Fibroblast of the conjunctiva (primary cell): ENCODE data around the gene HOXA7.

Experiments
- DNase-seq: peaks from one replicate; pipeline ENCODE4 v3.0.0-alpha.2; 2010; ENCODE audit warnings: low read depth

The HOXA7 gene

DNA sequence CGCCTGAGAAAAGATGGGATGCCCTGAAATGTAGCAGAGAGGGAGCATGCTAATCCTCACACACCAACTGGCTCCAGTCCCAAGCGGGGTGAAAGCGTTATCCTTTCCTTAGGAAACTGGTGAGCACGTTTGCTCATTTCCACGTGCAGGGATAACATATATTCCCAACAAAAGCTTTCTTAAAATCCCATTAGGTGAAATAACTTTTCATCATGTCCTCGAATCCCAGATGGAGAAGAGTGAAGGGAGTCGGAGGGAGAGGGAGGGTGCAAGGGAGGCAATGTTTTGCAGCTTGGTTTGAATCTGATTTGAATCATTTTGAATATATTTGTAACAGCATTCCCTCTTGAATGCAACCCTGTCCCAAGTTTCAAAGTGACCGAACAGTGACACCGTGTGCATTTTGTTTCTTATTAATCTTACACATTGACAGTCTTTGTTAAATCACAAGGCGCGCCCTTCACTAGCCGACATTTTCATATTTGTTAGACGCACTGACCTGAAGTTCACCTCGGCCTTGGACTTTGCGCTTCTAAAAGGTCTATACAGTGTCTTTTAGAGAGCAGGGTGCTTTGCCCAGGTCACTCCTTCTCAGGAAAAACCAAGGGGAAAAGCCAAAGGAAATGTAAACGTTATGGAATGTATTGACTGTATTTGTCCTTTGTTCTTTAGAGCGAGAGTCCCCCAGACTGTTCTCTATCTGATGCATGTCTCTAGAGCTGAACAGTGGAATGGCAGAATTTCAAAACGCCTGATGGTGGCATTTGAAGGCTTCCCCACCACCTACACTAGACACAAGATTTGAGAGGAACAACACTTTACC is 22.9 kb downstream of the HOXA7 start:
- no peak for DNase-seq

DNA sequence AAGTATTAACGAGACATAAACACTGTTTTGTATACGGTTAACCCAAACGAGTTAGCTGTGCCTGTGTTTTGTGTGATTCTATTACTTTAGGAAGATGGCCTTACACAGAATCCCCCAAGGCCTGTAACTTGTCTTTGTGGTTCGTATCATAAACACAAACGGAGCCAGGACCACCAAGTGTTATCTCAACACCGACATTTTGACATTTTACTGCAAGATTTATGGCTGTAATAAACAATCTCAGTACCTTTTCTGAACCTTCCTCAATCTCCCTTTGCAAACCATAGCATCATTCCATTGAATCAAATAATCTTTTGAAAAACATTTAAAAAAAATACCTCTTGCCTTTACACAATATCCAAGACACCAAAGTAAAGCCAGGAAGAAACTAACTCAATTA is 23.5 kb downstream of the HOXA7 start:
- DNase-seq, result no peak

DNA sequence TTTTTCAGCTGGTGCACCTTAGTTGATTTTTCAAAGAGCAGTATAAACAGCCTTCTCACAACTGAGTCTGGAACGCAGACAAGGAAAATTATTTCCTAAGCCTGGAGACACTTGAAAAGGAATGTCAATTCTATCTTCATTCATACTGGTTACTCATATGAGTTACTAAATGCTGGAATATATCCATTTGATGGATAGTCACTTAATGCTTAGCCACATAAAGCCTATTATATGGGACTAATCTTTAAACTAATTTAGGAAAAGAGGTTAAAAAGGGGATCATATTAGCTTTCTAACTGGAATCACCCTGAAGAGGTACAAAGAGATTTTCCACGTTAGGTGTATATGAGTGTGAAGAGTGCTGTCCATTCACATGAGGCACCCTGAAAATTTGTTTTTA is 24.3 kb downstream of the HOXA7 start:
- no peak for DNase-seq

DNA sequence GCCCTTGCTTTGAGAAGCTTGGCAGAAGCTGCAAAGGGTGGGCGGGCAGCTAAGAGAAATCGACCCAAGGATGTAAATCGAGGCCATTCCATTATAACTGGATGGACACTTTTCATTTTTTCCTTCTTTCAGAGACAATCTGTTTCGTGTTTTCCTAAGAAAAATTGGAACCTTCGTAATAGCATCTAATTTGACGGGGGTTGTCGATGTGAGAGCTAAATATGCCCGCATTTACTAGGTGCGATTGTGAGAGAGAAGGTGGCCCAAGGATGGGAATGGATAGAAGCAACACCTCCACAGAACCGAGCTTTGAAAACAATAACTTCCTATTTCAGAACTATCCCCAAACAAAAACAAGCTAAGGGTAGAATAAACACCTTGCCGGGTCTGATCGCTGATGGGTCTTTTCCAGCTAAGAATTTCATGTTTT is 25.1 kb downstream of the HOXA7 start:
- DNase-seq, result no peak

DNA sequence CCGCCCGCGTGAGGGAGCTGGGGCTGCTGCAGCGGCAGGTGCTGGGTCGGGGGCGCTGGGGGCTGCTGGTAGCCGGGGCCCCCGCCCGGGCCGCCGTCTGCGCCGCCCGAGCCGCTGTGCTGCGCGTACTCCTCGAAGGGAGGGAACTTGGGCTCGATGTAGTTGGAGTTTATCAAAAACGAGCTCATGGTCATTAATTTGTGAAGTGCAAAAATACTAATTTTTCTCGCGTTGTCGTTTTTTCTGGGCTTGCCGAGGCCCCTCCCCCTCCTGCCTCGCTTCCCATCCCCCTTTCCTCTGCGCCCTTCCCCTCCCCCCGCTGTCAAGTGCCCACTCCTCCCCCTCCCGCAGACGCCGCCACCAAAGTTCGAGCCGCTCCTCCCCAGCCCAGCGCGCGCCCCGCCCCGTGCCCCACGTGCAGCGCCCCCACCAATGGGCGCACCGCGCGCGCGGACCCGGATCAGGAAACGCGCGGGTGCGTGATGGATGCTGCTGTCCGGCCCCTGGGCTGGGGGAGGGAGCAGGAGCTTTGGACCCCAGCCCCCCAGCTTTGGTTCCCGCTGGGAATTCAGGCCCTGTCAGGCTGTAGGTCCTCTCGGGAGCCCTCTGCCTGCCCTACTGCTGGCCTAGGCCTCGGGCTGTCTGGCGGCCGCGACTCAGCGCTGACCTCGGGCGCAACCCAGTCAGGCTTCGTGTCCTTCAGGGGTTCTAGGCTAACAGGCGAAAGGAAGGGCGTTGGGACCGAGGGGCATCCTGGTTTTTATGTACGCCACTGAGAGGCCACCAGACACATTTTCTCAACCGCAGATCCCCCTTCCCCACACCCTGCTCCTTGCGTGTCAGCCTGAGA is 25.7 kb downstream of the HOXA7 start, which contains the start of gene HOXA4:
Gene HOXA4, minus strand, starts transcription at position 218 of the 850 bp plus-strand sequence. Its CDS starts 24 bp downstream, at position 194.
- no peak for DNase-seq

DNA sequence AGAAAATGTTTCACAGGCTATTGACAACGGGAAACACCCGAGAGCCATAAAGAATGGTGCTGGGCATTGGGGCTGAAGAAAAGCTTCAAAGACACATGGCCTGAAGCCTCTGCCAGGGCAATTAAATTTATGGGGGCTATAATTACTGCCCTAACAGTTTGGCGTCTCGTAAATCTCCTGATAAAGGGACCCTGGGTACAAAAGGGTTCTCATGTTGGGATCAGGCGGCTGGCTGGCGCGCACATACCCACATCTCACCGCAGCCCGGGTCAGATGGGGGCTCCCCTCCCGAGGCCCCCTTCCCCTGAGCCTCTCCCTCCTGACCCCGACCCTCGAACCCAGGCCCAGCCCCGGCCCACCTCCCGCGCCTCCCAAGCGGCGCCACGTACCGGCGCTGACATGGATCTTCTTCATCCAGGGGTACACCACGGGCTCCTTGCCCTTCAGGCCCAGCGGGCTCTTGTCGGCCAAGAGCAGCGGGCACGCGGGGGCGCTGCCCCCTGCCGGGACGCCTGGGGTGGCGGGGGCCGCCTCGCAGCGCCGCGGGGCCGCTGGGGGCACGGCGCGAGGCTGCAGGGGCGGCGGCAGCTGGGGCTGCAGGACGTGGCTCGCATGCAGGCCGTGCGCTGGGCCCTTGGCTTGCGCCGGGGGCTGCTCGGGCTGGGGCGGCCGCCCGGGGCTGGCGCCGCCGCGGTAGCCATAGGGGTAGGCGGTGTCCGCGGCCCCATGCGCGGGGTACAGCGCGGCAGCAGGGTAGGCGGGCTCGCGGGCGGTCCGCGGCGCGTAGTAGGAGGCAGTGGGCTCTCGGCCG is 26.5 kb downstream of the HOXA7 start:
- no peak for DNase-seq

DNA sequence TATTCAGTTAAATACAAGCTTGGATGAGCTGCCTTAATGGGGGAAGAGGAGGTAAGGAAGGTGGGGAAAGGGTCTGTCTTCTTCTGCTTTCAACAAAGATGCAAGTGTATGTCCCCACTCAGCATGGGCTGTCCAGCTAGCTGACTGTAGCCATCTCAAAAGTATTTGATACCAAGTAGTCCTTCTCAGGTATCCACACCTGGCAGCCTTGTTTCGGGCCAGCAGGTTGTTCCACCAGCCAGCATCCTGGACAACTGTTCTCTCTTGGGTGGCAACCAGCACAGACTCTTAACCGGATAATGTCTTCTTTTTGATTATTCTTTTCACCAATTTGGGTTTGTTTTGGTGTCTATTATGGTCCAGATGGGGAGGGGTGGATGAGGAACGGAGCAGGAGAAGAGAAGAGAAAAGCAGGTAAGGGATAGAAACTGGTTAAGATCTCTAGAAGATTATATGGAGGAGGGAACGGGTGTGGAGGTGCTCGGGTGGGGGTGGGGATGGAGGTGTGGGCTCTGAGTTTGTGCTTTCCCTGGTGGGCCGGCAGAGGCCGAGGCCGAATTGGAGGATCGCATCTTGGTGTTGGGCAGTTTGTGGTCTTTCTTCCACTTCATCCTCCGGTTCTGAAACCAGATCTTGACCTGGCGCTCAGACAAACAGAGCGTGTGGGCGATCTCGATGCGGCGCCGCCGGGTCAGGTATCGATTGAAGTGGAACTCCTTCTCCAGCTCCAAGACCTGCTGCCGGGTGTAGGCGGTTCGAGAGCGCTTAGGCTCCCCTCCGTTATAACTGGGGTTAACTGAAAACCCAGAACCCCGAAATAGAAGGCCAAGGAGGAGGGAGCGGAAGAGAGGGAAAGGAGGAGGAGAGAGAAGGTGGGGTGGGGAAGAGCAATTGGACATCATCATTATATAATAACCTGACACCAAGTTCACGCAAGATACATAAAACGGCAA is 27.4 kb downstream of the HOXA7 start:
- DNase-seq, result no peak

DNA sequence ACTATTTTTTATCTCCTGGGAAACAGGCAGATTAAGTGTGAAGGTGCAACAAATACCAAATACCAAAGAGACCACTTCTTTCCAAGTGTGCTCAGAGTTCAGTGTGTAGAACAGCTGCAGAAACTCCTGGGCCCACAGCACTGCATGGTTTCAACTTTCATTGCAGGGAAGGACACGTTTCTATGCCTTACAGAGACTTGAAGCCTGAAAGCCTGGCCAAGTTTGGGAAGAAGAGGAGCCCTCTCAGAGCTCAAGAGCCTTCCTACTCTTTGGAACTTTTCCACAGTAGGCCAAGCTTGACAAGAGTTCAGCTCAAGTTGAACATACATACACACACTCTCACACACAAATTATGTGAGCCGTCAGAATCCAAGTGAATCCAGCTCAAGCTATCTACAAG is 28.4 kb downstream of the HOXA7 start:
- no peak for DNase-seq

DNA sequence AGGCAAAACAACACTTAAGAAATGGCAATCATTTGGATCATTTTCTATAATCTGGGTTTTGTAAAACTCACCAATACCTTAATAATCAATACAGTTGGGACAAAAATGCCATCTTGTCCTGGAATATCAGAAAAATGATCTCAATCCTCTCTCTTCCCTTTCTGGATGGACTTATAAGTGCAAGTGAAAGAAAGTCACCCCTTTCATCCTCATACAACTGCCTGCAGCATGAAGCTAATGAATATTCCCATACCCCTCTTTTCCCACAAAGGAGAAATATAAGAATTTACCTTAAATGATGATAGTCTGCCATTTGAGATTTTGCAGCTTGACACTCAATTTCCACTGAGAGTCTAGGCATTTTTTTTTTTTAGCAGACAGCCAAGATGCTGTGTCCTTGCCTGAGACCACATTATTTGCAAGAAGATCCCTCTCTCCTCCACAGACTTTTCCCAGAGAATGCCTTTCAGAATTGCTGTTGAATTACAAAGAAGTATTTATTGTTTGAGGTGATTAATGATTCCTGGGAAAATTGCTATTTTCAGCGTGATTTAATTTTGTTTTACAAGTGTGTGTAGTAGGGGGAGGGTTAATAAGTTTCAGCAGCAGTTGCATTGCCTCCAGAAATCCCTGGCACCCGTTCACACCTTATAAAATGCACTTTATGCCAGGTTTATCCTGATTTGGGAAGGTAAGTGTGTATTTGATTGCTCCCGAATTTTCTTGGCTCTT is 29.7 kb downstream of the HOXA7 start:
- no peak for DNase-seq

DNA sequence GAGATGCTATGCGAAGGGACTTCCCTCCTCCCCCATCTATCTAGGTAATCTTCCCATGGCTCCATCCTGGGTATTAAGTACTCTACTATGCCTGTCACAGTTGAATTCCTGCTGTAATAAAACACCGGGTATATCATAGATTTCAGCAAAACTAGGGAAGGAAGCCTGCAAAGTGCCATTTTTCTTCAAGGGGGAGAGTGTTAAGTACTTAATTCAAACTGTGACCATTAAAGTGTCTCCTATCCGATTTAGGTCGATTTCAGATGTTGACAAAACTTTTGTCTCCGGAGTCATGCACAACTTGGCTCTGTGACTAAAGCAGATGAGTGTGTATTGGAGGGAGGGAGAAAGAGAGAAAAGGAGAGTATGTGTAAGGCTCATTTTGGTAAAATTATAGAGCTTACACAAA is 30.5 kb downstream of the HOXA7 start:
- no peak for DNase-seq

DNA sequence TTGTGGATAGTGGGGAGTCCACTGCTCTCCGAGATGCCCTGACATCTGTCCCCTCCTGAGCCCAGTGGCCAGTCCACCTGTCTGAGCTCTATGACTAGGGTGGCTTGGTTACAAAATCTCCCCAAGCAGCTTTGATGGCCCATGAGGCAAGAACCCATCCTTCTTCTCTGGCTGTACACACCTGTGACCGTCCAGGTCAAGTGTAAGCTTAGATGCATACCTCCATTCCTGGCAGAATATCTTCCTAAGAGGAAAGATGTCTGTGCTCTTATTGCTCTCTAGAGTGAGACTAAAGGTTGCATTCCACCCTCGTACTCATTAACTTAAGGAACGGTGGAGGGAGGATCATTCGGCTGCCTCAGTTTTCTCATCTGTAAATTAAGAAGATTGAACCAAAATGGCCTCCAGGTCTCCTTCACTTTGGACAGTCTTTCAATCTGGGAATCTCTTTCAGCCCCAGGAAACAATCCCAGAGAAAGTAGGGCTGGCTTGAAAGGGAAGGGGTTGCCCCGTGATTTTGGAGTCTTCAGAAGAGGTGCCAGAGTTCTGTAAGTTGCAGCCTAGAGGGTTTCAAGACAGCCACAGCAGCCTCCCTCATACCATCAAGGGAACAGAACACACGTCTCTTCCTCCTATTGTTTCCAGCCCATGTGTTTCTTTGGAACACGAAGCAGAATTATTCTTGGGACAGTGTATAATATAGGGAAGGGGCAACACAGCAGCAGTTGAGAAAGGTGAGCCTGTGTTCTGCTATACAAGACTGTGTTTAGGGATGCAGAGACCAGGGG is 31.4 kb downstream of the HOXA7 start:
- no peak for DNase-seq

DNA sequence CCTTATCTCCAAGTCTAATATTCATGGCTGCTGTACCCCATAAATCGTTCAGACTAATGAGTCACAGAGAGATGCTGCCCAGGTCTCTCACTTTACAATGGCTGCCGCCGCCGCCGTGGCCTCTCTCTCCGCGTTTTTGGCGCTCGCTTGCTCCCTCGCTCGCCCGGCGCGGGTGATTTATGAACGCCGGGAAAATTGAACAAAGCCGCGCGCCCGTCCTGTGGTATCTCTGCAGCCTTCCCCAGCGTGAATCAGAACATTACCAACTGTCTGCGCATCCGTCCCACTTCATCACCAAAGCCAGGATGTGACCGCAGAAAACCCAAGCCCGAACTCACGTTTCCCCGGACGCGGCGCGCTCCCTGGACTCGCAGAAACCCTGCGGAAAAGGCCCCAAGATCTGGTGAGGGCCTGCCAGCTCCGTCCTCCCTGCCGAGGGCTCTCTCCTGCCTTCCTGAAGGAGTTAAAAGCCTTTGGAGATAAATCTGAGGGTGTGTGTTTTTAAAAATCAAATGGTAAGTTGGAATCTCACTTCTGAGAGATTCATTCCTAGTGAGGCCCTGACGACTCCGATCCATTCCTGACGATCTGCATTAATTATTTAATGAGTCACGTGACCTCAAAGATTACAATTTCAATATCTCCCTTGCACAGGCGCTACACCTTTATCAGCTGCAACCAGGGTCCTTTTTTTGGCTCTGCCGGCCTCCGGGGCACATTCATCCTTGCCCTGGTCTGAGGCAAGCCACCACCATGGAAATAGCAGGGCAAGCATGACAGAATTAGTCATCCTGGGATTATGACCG is 32.2 kb downstream of the HOXA7 start:
- DNase-seq, result no peak

DNA sequence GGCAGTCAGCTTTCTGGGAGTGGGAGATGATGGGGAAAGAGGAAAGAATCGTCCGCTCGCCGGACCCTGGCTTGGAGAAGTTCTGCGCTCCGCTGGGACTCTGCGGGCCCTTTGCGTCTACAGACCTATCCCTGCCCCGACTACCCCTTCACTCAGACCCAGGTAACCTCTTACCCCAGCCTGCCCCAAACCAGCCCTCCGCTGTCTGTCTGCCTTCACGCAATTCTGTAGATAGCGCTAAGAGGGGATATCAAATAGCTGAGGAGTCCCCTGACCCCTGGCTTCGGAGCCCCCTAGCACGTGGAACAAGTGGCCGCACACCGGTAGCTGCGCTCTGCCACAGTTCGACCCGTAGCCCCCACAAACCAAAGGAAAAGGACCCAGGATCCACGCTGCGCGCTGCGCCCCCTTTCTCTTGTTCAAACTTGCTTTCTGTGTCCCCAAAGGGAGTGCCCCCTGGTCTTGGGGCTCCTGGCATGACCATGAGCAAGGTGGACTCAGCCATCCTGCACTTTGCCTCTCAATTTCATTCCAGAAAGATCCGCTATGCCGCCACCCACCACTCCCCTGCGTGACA is 32.9 kb downstream of the HOXA7 start:
- no peak for DNase-seq

DNA sequence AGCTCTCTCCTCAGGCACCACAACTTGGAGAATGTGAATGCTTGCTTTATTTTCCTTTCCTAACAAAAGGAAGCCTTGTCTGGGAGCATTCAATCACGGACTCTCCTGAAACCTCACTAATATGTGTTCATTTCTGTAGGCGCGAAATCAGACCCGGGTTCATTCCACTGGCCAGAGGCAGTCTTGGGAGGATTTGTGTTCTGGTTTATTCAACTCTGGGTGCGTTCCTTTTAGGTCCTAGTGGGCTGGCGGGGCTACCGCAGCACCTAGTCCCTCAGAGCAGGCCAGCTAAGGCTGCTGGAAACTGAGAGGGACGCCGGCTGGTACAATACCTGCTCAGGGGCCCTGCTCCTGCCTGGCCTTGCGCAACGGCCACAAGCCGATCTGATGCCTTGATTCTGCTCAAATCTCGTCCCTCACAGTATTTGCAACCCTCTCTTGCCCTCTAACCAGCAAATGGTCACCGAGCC is 33.4 kb downstream of the HOXA7 start:
- DNase-seq, result no peak

DNA sequence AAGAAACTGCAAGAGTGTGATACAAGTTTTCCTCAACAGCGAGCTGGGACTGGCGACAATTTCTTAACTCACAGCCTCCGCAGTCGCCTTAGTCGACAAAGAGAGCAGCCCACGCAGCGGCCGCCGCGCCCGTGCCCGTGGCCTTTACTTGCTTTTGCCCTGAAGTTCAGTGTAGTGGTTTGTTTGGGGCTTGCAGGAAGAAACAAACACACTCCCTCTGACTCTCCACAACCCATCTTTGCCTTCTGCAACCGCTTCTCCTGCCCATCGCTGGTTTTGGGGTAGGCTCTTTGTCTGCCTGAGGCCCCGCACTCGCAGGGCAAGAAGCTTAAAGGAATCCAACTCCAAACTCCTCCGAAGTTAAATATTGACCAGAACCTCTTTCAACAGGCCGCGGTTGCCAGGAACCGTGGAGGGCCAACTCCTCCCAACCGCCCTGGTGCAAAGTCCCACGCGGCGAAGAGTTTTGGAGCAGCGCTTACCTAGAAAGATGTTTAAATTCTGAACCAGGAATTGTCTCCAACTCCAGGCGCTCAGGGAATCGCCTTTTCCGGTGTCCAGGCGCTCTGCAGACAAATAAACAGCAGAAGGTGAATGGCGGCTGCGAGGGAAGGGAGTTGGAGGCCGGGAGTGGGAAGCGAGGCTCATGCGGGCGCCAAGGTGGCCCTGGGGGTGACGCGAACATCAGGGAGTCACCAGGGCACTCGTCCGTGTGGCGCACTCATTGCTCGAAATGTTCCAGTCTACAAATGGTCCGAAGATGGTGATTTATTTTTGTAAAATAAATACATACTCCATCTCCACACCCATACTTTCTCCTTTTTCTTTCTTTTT is 34.2 kb downstream of the HOXA7 start:
- DNase-seq, result no peak

DNA sequence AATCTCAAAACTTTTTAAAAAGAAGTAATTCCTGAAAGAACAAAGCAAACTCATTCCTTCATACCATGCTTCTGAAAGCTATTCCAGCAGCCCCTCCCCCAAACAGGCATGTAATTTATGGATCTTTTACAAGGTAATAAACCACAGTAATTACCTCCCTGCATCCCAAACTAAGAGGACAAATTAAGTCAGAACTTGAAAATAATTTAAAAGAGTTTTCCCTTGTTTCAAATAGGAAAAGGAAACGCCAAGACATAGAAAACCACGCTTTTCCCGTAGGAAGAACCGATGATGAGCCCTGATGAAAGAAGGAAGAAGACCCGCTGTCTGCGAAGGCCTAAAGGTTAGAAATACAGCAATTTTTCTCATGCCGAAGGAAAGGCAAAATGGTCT is 34.8 kb downstream of the HOXA7 start:
- DNase-seq, result no peak

DNA sequence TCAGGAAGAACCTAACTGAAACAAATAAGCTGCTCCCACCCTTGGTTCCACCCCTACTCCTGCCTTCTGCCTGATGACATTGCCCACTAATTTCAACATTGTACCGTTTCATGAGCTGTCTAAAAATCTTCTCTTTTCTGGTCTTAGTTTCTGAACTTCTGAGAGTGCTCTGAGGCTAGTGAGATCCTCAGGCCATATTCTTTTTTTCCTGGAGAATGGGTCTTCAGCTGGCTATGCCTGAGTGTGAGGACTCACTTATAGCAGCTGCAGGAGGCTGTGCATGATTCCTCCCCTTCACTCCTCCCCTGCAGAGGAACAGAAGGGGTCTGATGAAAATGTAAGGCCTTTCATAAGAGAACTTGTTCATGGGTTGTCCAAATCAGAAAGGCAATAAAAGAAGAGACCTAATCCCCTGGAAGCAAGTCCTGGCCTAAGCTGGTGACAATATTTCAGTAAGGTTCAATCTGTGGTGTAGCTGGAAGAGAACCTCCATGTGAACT is 37.0 kb downstream of the HOXA7 start:
- DNase-seq, result no peak
